ENCODE results near the gene FGFR2.

DNA sequence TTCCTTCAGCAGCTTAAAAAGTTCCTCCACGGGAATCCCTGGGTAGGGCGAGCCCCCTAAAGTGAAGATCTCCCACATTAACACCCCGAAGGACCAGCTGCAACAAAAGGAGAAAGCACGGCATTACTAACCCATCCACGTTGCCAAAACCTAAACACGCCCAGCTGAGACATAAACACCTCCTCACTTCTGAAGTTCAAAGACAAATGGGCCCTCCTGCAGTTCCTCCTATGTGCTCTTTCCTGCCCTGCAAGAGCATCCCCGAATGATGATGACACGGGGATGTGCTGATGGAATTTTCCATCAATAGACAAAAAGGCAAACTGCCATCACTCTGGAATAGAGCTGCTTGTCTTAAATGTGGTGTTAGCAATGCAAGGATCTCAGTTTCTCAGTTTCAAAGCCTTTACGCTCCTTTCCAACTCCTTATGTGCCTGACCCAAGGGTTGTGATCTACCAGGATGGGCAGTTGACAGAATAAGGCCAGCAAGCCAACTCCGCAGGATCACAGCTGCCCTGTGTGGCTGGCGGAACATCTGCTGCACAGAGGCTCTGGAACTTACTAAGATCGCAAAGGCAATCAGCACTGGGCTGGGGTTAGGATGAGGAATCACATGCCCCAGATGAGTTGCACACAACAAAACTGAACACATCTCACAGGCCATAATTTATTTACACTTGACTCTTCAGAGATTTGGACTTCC, 112.7 kb downstream of the FGFR2 start:
- TF ChIP-seq, protein P1, sequence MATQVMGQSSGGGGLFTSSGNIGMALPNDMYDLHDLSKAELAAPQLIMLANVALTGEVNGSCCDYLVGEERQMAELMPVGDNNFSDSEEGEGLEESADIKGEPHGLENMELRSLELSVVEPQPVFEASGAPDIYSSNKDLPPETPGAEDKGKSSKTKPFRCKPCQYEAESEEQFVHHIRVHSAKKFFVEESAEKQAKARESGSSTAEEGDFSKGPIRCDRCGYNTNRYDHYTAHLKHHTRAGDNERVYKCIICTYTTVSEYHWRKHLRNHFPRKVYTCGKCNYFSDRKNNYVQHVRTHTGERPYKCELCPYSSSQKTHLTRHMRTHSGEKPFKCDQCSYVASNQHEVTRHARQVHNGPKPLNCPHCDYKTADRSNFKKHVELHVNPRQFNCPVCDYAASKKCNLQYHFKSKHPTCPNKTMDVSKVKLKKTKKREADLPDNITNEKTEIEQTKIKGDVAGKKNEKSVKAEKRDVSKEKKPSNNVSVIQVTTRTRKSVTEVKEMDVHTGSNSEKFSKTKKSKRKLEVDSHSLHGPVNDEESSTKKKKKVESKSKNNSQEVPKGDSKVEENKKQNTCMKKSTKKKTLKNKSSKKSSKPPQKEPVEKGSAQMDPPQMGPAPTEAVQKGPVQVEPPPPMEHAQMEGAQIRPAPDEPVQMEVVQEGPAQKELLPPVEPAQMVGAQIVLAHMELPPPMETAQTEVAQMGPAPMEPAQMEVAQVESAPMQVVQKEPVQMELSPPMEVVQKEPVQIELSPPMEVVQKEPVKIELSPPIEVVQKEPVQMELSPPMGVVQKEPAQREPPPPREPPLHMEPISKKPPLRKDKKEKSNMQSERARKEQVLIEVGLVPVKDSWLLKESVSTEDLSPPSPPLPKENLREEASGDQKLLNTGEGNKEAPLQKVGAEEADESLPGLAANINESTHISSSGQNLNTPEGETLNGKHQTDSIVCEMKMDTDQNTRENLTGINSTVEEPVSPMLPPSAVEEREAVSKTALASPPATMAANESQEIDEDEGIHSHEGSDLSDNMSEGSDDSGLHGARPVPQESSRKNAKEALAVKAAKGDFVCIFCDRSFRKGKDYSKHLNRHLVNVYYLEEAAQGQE (IDR thresholded peaks at IDR 0.05; ENCODE audit: borderline replicate concordance): no peak
- no peak for TF ChIP-seq EZH2 (IDR thresholded peaks at IDR 0.05; ENCODE audit: borderline replicate concordance, insufficient read depth, low read length, poor library complexity, severe bottlenecking)
- TF ChIP-seq CTCF (IDR thresholded peaks at IDR 0.05; ENCODE audit: poor library complexity, severe bottlenecking): no peak
- TF ChIP-seq POLR2AphosphoS5 (IDR thresholded peaks at IDR 0.05): no peak
